Erythroblast (primary cell): ENCODE results near the gene UTP3.

Experiments
- GATA1 ChIP-seq: IDR thresholded peaks from 2 replicates; pipeline ENCODE4 v1.6.1; 2011; ENCODE audit warnings: low read depth, mild to moderate bottlenecking, control low read depth, low read length, moderate library complexity
- POLR2A ChIP-seq: IDR thresholded peaks from 2 replicates; pipeline ENCODE4 v1.6.1; 2011; ENCODE audit warnings: mild to moderate bottlenecking, low read length

DNA sequence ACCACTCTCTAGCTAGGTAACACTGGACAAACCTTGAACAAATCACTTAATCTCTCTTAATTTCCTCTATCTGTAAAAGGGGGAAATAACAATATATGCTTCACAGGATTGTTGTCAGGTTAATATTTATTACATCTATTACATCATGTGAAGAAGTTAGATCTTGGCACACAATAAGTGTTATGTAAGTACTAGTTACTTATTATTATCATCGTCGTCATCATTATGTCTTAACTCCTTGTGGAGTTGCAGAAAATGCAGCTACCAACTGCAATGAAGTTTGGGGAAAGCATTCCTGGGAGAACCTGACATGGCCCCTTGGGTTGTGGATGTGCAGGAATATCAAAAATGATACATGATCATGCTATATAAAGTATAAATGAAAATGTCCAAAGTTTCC, 17.2 kb upstream of the UTP3 start:
- no peak for TF ChIP-seq POLR2A
- TF ChIP-seq GATA1: no peak
